GM19324 (cell line): ENCODE results near the gene CIB1.

ENCODE experiments used
- ATAC-seq: cut with Tn5 transposase; IDR thresholded peaks from one replicate; pipeline ENCODE4 v1.9.1; 2021; ENCODE audit warnings: mild to moderate bottlenecking, moderate library complexity; ENCODE audit not compliant: unreplicated experiment, low FRiP score

The CIB1 gene

DNA sequence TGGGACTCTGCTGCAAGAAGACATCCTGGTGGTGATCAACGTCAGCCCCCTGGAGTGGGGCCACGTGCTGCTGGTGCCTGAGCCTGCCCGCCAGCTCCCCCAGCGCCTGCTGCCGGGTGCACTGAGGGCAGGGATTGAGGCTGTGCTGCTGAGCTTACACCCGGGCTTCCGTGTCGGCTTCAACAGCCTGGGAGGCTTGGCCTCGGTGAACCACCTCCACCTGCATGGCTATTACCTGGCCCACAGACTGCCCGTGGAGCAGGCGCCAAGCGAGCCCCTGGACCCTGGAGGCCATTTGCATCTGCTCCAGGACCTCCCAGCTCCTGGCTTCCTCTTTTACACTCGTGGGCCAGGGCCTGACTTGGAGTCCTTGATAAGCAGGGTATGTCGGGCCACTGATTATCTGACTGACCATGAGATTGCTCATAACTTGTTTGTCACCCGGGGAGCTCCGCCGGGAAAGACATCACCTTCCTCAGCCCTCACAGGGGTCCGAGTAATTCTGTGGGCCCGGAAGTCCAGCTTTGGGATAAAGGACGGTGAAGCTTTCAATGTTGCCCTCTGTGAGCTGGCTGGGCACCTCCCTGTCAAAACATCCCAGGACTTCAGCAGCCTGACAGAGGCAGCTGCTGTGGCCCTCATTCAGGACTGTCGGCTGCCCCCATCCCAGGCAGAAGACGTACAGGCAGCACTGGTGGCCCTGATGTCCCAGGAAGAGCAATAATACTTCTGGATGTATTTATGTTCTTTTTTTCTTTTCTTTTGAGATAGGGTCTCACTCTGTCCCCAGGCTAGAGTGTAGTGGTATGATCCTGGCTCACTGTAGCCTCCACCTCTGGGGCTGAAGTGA is 7.8 kb upstream of the CIB1 start:
- ATAC-seq: no peak

DNA sequence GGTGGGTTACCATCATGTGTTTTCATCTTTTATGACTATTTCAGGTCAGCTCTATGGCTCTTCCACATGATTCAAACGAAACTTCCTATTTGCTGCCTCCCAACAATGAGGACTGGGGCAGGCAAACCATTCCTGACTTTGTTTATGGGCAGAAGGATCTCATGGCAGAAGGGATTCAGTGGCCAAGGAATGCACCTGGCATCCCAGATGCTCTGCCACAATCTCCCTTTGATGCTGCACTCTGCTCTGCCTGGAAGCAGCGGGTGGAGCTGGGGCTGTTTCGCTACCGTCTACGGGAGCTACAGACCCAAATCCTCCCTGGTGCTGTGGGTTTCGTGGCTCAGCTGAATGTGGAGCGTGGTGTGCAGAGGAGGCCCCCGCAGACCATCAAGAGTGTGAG is 7.1 kb upstream of the CIB1 start:
- no peak for ATAC-seq

DNA sequence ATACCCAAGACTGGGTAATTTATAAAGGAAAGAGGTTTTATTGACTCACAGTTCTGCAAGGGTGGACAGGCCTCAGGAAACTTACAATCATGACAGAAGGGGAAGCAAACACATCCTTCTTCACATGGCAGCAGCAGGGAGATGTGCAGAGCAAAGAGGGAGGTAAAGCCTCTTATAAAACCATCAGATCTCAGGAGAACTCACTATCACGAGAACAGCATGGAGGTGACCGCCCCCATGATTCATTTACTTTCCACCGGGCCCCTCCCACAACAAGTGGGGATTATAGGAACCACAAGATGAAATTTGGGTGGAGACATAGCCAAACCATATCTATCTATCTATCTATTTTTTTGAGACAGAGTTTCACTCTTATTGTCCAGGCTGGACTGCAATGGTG is 5.6 kb upstream of the CIB1 start:
- ATAC-seq: no peak

DNA sequence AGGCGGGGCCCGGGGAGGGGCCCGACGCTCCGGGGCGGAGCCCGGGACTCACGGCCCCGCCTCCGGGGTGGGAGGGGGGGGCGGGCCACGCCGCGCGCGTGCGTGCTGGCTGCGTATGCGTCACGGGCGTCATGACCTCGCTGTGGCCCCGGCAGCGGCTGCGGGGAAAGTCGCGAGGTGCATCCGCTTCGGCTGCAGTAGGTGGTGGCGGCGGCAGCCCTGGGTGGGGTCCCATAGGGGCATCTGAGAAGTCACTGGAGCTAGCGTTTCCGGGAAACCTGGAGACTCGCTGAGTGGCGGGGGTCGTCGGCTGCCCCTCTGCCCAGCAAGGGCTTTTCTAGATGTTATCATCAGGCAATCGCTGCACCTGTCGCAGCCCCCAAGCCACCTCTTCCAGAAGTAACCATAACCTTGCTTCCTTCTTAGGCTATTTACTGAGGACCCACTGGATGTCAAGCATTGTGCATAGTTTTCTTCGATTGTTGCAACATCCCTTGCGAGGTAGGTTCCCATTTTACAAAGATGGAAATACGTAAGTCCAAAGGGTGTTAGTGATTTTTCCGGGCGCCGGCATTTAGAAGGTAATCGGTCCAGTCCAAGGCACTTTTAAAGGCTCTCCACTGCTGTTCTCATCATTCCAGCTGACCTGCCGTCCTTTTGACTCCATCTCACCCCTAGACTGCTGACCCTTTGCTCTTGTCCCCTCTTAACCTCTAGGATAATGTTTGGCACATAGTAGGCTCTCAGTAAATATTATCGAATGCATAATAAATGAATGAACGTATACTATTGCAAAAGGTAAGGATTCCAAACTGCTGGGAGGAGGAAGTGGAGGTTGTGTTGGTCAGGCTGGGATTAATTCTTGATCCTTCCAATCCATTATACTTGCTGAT is 601 bp upstream of the CIB1 start, which contains the start of gene GDPGP1:
Gene GDPGP1, plus strand, starts transcription at position 114 of the 893 bp plus-strand sequence. CDS start 6,700 bp downstream, outside the sequence.
- ATAC-seq: peak; percentile 74

DNA sequence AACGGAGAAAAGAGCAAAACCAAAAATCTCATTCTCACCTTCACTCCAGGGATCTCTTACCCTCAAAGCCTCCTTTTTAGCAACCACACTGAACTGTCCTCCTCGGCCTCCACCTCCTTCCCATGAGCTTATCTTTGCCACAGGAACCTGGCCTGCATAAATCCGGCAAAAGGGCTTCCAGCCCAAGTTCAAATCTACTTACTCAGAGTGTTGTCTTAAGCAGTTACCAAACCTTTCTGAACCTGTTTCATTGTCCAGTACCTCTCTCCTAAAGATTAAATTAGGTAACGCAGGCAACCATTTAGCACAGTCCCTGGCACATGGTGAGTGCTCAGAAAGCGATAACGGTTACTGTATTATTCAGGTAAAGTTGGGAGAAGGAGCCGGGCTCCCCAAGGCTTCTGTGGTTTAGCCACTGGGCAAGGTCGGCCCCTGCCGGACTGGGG is 777 bp downstream of the CIB1 start:
- no peak for ATAC-seq

DNA sequence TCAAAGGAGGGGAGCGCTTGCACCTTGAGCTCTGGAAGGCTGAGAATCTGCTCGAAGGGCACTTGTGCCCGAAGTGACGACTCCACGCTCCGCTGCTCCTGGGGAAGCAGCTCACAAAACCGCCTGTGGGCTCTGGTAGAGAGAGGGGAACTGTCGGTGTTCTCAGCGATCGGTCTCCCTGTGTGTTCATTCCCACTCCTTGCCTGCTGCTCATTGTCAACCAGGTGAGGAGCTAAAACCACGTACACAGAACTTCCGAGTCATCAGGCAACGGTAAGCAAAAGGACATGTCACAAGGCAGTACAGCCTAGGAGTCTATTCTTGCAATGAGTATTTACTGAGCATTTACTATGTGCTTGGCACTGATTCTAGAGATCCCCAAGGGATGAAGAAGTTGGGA is 1.5 kb downstream of the CIB1 start:
- ATAC-seq: no peak

DNA sequence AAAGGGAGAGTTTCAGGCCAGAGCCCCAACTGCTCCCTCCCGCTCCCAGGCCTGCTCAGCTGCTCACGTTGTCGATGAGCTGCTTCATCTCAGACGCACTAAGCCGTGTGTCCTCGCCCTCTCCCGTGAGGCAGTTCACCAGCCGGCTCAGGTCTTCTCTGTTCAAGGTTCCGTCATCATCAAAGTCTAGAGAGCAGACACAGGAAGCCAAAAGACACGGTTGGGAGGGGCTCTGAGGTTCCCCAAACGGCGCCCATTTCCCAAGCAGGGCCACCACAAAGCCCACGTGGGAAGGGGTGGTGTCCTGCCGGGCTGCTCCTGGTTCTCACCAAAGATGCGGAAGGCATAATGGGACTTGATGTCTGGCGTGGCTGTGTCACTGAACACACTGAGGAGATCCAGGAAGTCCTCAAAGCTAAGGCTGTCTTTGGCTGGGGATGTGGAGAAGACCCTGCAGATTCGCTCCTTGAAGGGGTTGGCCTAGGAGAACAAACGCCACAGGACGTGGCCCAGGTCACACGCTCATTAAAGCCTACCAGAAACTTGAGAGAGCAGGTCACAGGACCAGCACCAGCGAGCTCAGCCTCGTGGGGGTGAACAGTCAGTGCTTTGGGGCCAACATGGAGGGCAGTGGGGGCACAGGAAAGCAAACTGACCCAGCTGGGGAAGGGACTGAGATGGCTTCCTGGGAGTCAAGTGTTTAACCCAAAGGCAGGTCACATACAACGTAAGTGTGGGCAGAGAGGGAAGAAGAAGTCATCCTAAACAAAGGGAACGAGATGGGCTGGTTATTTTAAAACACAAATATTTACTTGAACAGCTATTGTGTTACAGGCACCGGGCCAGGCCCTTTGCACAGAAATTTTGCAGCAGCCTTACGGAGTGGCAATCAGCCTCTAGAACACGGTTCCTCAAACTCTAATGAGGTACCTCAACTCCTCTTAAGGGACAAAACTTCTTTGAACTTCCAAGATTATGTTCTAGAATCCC is 2.4 kb downstream of the CIB1 start:
- ATAC-seq: no peak

DNA sequence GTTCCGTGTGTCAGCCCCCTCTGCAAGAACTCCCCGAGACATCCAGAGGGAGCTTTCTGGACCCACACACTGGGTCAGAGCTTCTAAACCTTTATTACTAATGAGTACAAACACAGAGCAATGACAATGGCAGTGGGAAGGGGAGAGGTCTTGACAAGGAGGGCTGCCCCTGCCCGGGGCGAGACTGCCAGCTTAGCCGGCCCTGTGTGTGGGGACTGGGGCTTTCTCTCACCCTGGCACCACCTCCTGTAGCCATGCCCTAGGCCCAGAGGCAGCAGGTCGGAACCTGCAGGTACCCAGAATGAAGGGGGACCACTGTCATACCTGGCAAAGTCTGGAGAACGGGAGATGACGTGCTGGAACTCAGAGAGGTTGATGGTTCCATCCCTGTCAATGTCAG is 3.1 kb downstream of the CIB1 start:
- ATAC-seq: no peak

DNA sequence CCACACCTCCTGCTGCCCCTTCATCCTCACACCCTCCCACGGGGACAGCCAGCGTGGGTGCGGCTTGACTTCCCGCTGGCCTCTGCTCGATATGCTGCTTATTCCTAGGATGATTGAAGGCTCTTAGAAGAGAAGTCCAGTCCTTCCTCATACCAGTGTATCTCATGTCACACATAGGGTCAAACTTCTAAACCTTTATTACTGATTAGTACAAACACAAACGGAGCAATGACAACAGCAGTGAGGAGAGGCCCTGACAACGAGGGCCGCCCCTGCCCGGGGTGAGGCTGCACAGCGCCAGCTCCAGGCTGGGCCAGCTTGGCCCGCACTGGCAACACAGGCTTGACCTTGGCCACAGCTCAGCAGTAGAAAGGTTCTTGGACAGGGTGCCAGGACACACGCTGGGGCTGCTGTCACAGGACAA is 3.7 kb downstream of the CIB1 start:
- ATAC-seq: no peak

DNA sequence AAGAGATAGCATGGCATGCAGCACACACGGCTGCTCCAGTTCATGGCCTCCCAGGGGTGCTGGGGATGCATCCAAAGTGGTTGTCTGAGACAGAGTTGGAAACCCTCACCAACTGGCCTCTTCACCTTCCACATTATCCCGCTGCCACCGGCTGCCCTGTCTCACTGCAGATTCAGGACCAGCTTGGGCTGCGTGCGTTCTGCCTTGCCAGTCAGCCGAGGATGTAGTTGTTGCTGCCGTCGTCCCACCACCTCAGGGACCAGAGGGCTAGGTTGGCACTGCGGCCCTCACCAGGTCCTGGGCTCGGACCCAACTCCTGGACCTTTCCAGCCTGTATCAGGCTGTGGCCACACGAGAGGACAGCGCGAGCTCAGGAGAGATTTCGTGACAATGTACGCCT is 4.8 kb downstream of the CIB1 start:
- ATAC-seq: no peak

DNA sequence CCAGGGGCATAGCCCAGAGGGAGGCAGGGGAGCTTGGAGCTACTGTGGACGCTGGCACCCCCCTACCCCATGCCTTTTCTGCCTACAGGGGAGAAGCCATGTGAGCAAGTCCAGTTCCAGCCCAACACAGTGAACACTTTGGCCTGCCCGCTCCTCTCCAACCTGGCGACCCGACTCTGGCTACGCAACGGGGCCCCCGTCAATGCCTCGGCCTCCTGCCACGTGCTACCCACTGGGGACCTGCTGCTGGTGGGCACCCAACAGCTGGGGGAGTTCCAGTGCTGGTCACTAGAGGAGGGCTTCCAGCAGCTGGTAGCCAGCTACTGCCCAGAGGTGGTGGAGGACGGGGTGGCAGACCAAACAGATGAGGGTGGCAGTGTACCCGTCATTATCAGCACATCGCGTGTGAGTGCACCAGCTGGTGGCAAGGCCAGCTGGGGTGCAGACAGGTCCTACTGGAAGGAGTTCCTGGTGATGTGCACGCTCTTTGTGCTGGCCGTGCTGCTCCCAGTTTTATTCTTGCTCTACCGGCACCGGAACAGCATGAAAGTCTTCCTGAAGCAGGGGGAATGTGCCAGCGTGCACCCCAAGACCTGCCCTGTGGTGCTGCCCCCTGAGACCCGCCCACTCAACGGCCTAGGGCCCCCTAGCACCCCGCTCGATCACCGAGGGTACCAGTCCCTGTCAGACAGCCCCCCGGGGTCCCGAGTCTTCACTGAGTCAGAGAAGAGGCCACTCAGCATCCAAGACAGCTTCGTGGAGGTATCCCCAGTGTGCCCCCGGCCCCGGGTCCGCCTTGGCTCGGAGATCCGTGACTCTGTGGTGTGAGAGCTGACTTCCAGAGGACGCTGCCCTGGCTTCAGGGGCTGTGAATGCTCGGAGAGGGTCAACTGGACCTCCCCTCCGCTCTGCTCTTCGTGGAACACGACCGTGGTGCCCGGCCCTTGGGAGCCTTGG is 5.6 kb downstream of the CIB1 start:
- no peak for ATAC-seq

DNA sequence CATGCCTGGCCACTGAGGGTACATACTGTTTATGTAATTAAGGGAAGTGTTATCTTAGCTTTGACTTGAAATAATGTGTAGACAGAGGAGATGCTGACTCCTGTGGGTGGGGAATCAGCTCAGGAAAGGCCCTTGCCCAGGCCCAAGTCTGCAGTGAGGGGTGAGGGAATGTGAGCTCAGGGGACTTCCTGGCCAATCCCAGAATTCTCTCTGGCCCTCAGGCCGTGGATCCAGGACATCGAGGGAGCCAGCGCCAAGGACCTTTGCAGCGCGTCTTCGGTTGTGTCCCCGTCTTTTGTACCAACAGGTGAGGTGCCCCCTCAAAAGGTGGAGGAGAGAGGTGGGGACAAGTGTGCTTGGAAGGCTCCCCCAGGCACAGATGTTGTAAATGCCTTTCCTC is 6.4 kb downstream of the CIB1 start:
- ATAC-seq: no peak

DNA sequence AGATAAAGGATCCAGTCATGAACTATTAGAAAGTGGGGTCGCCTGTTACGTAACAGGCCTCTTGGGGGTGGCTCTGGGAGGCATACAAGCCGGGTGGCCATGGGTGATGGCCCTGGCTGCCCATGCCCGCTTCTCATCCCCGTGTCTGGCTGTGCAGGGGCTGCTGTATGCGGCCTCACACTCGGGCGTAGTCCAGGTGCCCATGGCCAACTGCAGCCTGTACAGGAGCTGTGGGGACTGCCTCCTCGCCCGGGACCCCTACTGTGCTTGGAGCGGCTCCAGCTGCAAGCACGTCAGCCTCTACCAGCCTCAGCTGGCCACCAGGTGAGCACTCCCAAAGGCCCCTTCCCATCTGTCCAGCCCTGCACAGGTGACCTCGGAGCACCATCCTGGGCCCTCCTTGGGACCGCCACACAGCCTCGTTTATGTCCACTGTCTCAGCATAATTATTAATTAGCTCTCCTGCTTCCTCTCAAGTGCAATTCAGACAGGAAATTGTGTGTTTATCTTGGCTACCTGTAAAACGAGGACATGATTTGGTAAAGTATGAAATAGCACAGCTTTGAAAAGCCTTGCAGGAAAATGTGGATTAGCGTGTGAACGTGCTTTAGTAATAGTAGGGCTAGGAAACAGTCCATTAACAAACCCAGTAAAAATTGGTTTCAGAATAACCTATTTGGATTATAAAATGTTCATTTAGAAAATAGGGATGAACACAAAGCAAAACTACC is 8.1 kb downstream of the CIB1 start:
- no peak for ATAC-seq

DNA sequence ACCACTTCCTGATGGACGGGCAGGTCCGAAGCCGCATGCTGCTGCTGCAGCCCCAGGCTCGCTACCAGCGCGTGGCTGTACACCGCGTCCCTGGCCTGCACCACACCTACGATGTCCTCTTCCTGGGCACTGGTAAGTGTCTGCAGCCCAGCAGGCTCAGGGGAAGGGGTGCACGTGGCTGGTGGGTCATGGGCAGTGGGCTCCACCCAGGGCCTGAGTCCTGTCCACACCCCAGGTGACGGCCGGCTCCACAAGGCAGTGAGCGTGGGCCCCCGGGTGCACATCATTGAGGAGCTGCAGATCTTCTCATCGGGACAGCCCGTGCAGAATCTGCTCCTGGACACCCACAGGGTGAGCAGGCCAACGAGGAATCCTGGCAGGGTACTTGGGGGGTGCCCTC is 8.7 kb downstream of the CIB1 start:
- no peak for ATAC-seq

DNA sequence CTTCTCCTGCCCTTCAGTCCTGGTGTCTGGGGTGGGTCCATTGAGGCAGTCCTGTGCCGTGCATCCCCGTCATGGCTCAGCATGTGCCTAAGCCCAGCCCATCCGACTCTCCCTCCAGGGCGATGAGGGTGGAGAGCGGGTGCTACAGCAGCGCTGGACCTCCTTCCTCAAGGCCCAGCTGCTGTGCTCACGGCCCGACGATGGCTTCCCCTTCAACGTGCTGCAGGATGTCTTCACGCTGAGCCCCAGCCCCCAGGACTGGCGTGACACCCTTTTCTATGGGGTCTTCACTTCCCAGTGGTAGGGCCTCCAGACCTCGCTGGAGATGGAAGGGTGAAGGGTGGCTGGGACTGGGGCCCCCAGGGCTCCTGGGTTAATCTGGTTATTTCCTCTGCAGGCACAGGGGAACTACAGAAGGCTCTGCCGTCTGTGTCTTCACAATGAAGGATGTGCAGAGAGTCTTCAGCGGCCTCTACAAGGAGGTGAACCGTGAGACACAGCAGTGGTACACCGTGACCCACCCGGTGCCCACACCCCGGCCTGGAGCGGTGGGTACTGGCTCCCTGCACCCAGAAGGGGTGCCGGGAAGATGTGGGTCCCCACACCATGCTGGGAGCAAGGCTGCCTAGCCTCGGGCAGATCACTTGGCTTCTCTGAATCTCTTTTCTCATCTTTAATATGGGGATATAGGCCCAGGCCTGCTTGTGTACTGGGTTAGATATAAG is 10.1 kb downstream of the CIB1 start:
- ATAC-seq: no peak

DNA sequence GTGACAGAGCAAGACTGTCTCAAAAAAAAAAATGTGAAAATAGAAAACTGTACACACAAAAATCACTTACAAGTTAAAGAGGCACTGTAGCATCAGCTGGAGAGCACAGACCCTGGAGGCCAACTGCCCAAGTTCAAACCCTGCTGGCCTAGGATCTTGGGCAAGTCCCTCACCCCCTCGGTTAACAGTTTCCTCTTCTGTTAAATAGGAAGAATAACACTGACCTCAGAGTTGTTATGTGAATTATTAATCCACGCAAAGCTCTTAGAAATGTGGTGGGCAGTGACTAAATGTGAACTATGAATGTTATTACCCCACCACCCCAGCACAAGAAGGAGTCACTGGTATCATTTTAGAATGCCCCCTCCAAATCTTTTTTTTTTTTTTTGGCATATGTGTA is 11.2 kb downstream of the CIB1 start:
- no peak for ATAC-seq

DNA sequence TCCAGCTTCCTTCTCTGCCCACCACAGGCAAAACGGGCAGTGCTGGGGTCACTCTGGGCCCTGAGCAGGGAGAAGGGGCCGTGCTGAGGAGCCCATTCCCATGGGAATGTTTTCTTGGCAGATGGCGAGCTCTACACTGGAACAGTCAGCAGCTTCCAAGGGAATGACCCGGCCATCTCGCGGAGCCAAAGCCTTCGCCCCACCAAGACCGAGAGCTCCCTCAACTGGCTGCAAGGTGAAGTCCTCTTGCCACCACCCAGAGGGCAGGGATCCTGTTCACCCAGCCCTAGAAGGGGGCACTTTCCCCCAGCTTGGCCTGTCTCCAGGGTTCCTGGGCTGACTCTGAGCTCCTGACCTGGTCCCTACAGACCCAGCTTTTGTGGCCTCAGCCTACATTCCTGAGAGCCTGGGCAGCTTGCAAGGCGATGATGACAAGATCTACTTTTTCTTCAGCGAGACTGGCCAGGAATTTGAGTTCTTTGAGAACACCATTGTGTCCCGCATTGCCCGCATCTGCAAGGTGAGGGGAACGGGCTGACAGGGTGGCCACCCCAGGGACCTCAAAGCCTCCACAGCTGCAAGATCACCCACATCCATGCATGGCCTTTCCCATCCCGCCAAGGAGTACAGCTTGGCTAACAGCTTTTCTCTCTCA is 12.4 kb downstream of the CIB1 start:
- no peak for ATAC-seq
